Activated CD4-positive, alpha-beta T cell treated with anti-CD3 and anti-CD28 coated beads, Interleukin-2, Interleukin-4, amounts not matched to agents 100 ng/mL and 50 ng/mL, durations not matched to agents 16 hours and 8 hours (primary cell): ENCODE results near the gene RADIL.

Experiments used
- DNase-seq: peaks from one replicate; pipeline ENCODE4 v3.0.0-alpha.2; 2020; ENCODE audit warnings: low spot score

The RADIL gene

GRCh38 chr7:4851459-4852422, 31.8 kb downstream of the RADIL start:
- DNase-seq, result no peak

GRCh38 chr7:4850262-4850795, 33.2 kb downstream of the RADIL start:
- no peak for DNase-seq

DNA sequence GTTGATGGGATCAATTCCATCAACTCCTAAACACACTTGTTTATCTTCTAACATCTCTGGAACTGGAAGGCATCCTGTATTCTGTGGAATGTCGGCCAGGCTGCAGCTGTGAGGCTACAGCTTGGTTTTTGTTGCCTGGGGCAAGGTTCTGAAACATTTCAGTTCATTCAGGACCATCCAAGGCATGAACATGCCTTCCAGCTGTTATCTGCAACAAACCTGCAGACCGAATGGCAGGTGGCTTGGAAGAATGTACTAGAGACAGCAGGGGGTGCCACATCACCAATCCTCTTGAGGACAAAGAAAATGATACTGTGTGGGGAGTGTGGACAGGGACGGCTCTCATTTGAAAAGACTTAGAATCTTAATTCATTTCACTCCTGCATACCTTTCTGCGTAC, 34.1 kb downstream of the RADIL start:
- DNase-seq, result no peak

- no peak for DNase-seq
Observed at GRCh38 chr7:4845740-4846142, 37.8 kb downstream of the RADIL start.

GRCh38 chr7:4842319-4843064, 41.0 kb downstream of the RADIL start:
- no peak for DNase-seq

DNA sequence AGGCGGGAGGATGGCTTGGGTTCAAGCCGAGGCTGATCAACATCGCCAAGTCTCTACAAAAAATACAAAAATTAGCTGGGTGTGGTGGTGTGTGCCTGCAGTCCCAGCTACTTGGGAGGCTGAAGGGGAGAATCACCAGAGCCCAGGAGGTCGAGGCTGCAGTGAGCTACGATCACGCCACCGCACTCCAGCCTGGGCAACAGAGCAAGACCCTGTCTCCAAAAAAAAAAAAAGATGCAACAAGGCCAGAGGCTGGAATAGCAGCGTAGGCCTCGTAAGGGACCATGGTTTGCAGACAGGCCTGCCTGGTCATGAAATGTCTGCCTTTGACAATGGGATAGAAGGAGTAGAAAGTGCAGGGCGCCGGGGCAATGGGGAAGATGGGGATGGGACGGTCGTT, 41.7 kb downstream of the RADIL start:
- DNase-seq, result no peak

- no peak for DNase-seq
Observed at GRCh38 chr7:4841007-4841784, 42.3 kb downstream of the RADIL start.

DNA sequence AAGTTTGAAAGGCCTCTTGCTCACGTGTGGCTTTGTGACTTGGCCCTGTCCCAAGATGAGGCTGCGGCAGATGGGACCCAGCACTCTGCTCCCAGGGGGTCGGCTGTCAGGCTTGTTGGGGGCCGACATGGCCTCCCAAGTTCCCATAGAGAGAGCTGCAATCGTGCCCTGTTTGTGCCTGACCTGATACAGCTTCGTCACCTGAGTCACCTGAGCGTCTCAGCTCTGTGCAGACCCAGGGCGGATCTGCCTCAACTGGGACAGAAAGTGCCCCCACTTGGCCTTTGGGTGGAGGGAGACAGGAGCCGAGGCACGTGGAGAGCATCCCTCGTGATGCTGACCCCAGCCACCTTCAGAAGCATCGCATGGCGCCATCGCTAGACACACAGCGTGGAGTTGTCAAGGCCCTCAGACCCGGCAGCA, 43.4 kb downstream of the RADIL start:
- DNase-seq, result no peak

- DNase-seq, result no peak
Observed at GRCh38 chr7:4838626-4839334, 44.7 kb downstream of the RADIL start.

DNA sequence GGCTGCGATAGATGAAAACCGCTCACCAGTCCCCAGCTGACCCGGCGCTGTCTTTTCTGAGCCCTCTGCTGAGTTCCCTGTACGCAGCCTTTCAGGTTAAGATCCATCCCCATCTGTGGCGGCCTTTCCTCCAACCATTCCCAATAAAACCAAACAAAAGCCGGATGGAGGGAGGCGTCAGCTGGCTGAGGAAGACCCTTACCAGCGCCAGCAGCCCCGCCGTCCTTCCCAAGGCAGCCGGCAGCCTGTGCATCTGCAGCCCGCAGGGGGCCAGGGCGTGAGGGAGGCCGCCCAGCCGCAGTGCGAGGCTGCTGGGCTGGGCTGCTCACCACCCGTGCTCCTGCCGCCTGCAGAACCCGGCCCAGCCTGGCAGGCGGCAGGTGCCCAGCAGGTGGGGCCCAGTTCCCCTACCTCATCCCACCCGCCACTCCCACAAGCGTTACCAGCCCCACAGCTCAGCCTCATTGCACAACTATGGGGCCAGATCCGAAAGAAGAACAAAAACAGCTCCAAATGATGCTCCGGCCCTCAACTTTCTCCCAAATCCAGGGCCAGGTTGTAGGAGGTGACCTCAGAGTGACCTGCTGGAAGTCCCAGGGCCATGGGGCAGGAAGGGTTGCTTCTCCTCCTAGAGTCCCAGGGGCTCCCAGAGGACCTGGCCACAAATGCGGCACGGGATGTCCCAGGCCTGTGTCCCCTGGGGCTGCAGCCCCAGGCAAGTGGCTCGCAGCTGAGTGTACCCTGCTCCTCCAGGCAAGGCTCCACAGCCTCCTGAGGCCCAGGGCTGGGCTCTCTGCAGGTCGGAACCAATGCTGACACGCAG, 45.5 kb downstream of the RADIL start:
- no peak for DNase-seq

DNA sequence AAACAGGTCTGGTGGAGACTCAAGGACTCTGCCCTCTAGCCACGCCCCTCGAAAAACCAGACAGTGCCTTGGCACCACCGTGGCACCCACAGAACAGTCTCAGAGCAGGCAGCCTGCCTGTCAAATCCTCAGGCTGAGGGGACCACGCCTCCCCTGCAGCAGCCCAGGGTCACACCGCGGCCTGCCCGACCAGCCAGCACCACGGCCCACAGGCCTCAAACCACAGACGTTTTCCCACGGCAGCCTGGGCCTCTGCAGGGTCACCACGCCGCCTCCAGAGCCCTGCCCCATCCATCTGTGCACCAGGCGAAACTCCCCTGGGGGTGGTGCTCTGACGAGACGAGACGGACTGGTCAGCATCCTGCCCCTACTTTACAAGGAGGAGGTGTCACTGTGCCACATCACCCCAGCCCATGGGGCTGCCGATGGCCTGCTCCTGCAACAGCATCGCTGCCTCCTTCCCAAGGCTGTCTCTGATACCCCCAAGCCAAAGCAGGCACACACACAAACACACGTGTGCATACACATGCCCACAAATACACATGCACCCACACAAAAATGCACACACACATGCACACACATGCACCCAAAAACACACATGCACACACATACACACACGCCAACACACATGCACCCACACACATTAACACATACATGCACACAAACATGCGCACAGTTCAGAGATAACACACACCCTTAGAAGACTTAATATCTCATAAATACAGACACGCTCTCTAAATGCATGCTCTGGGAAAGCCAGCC, 46.3 kb downstream of the RADIL start:
- DNase-seq, result no peak

DNA sequence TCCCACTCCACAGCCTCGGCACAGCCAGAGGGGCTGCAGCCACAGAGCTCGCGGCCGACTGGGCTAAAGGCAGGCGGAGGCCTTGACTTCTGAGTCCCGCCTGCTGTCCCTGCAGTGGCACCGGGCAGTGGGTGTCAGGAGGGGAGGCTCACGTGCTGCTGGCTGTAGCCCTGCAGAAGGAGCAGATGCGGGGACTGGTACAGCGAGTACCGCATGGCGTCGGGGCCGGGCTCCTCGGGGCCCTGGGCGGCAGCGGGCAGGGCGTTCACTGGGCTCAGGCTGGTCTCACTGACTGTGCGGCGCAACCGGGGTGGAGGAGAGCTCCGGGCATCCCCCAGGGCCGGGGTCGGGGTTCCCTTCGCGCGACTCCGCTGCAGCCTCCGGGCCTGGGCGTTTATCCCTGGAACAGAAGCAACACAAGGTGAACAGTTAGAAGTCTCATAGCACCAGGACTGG, 47.3 kb downstream of the RADIL start:
- DNase-seq, result no peak

GRCh38 chr7:4835398-4836205, 47.9 kb downstream of the RADIL start:
- DNase-seq, result no peak

- no peak for DNase-seq
Observed at GRCh38 chr7:4834601-4835397, 48.7 kb downstream of the RADIL start.

- DNase-seq, result no peak
Observed at GRCh38 chr7:4833691-4834600, 49.6 kb downstream of the RADIL start.

- DNase-seq, result no peak
Observed at GRCh38 chr7:4833176-4833575, 50.3 kb downstream of the RADIL start.

- DNase-seq, result no peak
Observed at GRCh38 chr7:4832711-4833110, 50.8 kb downstream of the RADIL start.
